NT2/D1 (cell line): ENCODE data around the gene ZNF618.

Experiments used
- SUZ12 ChIP-seq: IDR thresholded peaks from 2 replicates; pipeline ENCODE4 v1.6.1; 2011; ENCODE audit not compliant: insufficient read length, insufficient read depth; ENCODE audit errors: extremely low read depth
- YY1 ChIP-seq: IDR thresholded peaks from 2 replicates; pipeline ENCODE4 v1.6.1; 2011; ENCODE audit not compliant: insufficient read length, insufficient read depth
- ZNF274 ChIP-seq: IDR thresholded peaks from 2 replicates; pipeline ENCODE4 v1.6.1; 2011; ENCODE audit warnings: mild to moderate bottlenecking, low read depth, low read length

GRCh38 chr9:114046237-114046755, 170.2 kb downstream of the ZNF618 start:
- TF ChIP-seq ZNF274, result no peak
- no peak for TF ChIP-seq SUZ12
- TF ChIP-seq YY1, result no peak
